Measurements from ENCODE around the gene ZNF343. TPM values are rescaled to one million over a fixed set of nuclear protein-coding genes. Genes with fewer than 3 reads are reported as not detected.

Gene ZNF343
- 19.0 and 20.5 TPM in 2 replicates for polyA plus RNA-seq (2011; rRNA removed)
- 7.3 and 8.2 TPM in 2 replicates for polyA plus RNA-seq (2012; cell fraction: cytosol; rRNA removed)
- polyA plus RNA-seq (2012; cell fraction: nucleus; rRNA removed), result 7.6 and 11.5 TPM in 2 replicates
- 14.0 to 15.8 TPM (median 14.0 TPM) in 3 replicates for polyA plus RNA-seq (2017; fragmentation: RNase III; extraction: RNeasy Plus Mini Kit Qiagen cat#74134 plus additional on column Dnase treatment)
- polyA minus RNA-seq (2011; rRNA and poly(A)+ RNA removed), result 17.3 and 21.1 TPM in 2 replicates

GRCh38 chr20:2508631-2509467 lies at the start of gene ZNF343:
Gene ZNF343, minus strand, starts transcription at chr20:2508915. Its CDS starts 15,020 bp downstream, at chr20:2493895.
- FAIRE-seq (peak; percentile 18), ATAC-seq (peak; percentile 98 to 99), DNase-seq (ENCODE audit: low read depth in 1 of 2, low spot score in 1 of 2) (peak; percentile 86 to 98)
- H3K4me2 ChIP-seq, result peak within 1 kb of the TSS; percentile 92
- CTCF ChIA-PET, result interaction anchor here (9.6 kb wide), 1 partner anchor 14 kb away, joined by 149 read pairs; no protein-coding TSS in a partner anchor
- TF ChIP-seq PHF8 (IDR thresholded peaks at IDR 0.05; ENCODE audit: borderline replicate concordance, low read depth), result peak; percentile 82
- TF ChIP-seq MAX (IDR thresholded peaks at IDR 0.05), result peak; percentile 81
- TF ChIP-seq ATOH8 (CRISPR knock-in tag; IDR thresholded peaks at IDR 0.05; ENCODE audit: low read depth), result no peak; the same call in 1 of the 2 replicates
- no peak for TF ChIP-seq NFE2L2 (conservative IDR thresholded peaks at IDR 0.05; ENCODE audit: low read length)
- TF ChIP-seq, protein P1, sequence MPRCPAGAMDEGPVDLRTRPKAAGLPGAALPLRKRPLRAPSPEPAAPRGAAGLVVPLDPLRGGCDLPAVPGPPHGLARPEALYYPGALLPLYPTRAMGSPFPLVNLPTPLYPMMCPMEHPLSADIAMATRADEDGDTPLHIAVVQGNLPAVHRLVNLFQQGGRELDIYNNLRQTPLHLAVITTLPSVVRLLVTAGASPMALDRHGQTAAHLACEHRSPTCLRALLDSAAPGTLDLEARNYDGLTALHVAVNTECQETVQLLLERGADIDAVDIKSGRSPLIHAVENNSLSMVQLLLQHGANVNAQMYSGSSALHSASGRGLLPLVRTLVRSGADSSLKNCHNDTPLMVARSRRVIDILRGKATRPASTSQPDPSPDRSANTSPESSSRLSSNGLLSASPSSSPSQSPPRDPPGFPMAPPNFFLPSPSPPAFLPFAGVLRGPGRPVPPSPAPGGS (IDR thresholded peaks at IDR 0.05), result peak; percentile 81; the same call in 1 of the 3 replicates
- TF ChIP-seq, protein P2, sequence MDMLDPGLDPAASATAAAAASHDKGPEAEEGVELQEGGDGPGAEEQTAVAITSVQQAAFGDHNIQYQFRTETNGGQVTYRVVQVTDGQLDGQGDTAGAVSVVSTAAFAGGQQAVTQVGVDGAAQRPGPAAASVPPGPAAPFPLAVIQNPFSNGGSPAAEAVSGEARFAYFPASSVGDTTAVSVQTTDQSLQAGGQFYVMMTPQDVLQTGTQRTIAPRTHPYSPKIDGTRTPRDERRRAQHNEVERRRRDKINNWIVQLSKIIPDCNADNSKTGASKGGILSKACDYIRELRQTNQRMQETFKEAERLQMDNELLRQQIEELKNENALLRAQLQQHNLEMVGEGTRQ (IDR thresholded peaks at IDR 0.05), result no peak
- peak; percentile 84 for TF ChIP-seq POLR2A (IDR thresholded peaks at IDR 0.05; ENCODE audit: low read length)
- TF ChIP-seq, protein P3, sequence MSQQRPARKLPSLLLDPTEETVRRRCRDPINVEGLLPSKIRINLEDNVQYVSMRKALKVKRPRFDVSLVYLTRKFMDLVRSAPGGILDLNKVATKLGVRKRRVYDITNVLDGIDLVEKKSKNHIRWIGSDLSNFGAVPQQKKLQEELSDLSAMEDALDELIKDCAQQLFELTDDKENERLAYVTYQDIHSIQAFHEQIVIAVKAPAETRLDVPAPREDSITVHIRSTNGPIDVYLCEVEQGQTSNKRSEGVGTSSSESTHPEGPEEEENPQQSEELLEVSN (IDR thresholded peaks at IDR 0.05; ENCODE audit: borderline replicate concordance, low read depth), result peak; percentile 70; the same call in 1 of the 2 replicates
- TF ChIP-seq JUN (IDR thresholded peaks at IDR 0.05), result peak; percentile 79 to 89
- POLR2A ChIA-PET, result interaction anchor here (0.6 to 1.2 kb wide), 4 partner anchors 15 to 177 kb away, joined by 3 to 11 read pairs (median 4); partner anchors contain the start of gene SNRPB
- peaks cover 12% of the 10 kb centered on the region for H3K4me1 ChIP-seq
- peak within 1 kb of the TSS; percentile 68 for H3K4me3 ChIP-seq
- H3K27ac ChIP-seq, result peak within 1 kb of the TSS; percentile 86 to 89
- 2% methylated on average over 49 of the region's 53 CpGs for WGBS (ENCODE audit: missing lambda C conversion rate)
- no peaks in the 10 kb centered on the region for H3K9me3 ChIP-seq

GRCh38 chr20:2557873-2558580 lies 49.3 kb upstream of the ZNF343 start:
- 70% methylated on average over 22 of the region's 22 CpGs for WGBS (ENCODE audit: missing lambda C conversion rate)
- H3K4me3 ChIP-seq, result no peak overlapping the region
- ATAC-seq, result no peak; a peak in 1 of 6 replicates
- POLR2A ChIA-PET, result no interaction called here
- TF ChIP-seq, protein P4, sequence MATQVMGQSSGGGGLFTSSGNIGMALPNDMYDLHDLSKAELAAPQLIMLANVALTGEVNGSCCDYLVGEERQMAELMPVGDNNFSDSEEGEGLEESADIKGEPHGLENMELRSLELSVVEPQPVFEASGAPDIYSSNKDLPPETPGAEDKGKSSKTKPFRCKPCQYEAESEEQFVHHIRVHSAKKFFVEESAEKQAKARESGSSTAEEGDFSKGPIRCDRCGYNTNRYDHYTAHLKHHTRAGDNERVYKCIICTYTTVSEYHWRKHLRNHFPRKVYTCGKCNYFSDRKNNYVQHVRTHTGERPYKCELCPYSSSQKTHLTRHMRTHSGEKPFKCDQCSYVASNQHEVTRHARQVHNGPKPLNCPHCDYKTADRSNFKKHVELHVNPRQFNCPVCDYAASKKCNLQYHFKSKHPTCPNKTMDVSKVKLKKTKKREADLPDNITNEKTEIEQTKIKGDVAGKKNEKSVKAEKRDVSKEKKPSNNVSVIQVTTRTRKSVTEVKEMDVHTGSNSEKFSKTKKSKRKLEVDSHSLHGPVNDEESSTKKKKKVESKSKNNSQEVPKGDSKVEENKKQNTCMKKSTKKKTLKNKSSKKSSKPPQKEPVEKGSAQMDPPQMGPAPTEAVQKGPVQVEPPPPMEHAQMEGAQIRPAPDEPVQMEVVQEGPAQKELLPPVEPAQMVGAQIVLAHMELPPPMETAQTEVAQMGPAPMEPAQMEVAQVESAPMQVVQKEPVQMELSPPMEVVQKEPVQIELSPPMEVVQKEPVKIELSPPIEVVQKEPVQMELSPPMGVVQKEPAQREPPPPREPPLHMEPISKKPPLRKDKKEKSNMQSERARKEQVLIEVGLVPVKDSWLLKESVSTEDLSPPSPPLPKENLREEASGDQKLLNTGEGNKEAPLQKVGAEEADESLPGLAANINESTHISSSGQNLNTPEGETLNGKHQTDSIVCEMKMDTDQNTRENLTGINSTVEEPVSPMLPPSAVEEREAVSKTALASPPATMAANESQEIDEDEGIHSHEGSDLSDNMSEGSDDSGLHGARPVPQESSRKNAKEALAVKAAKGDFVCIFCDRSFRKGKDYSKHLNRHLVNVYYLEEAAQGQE (IDR thresholded peaks at IDR 0.05), result no peak
- no peak for TF ChIP-seq HOXB13 (CRISPR knock-in tag; IDR thresholded peaks at IDR 0.05; ENCODE audit: low read depth)
- TF ChIP-seq CTCF (IDR thresholded peaks at IDR 0.05), result no peak
- no peak for TF ChIP-seq ZFP36 (IDR thresholded peaks at IDR 0.05; ENCODE audit: borderline replicate concordance, partially characterized antibody)
- no peak for TF ChIP-seq GATA3 (IDR thresholded peaks at IDR 0.05; ENCODE audit: borderline replicate concordance)
- TF ChIP-seq RARB (CRISPR knock-in tag; IDR thresholded peaks at IDR 0.05), result no peak
- no peak for TF ChIP-seq HEYL (CRISPR knock-in tag; IDR thresholded peaks at IDR 0.05)
- no peak for TF ChIP-seq POLR2A (IDR thresholded peaks at IDR 0.05; ENCODE audit: low read length)
- TF ChIP-seq ESRRA (IDR thresholded peaks at IDR 0.05; ENCODE audit: borderline replicate concordance, low read length), result no peak
- TF ChIP-seq, protein P3 (IDR thresholded peaks at IDR 0.05; ENCODE audit: borderline replicate concordance, low read depth), result no peak
- no peak for TF ChIP-seq NR3C1 (IDR thresholded peaks at IDR 0.05)
- H3K27ac ChIP-seq, result no peak overlapping the region
- no peaks in the 10 kb centered on the region for H3K4me1 ChIP-seq
- DNase-seq (ENCODE audit: low read depth in 1 of 2, low spot score in 1 of 2), result no peak
- FAIRE-seq, result peak; percentile 73
- no peak overlapping the region for H3K4me2 ChIP-seq
- H3K9me3 ChIP-seq, result no peaks in the 10 kb centered on the region
- CTCF ChIA-PET, result interaction anchor here (0.6 to 1.5 kb wide), 6 partner anchors 9 to 50 kb away, joined by 3 to 6 read pairs (median 3); no protein-coding TSS in a partner anchor

Data from A549 (cell line).